Panc1 (cell line): ENCODE measurements around the gene FAM83C.

Experiments
- CTCF ChIP-seq: fragments of 450-650 bp; IDR thresholded peaks from 2 replicates; pipeline ENCODE4 v1.5.1; 2017; ENCODE audit warnings: mild to moderate bottlenecking
- POLR2AphosphoS5 ChIP-seq: IDR thresholded peaks from 2 replicates; pipeline ENCODE4 v1.6.1; 2012; ENCODE audit warnings: mild to moderate bottlenecking, low read depth, low read length, moderate library complexity
- REST ChIP-seq, 2 experiments: IDR thresholded peaks; 2 replicates each; pipeline ENCODE4 v1.6.1; 2011 to 2012; ENCODE audit warnings: low read depth in 2 of 2, control low read depth in 1 of 2, low read length in 1 of 2, mild to moderate bottlenecking in 1 of 2, moderate library complexity in 1 of 2; ENCODE audit not compliant: insufficient read depth in 1 of 2
- SIN3A ChIP-seq: IDR thresholded peaks from 2 replicates; pipeline ENCODE4 v1.6.1; 2012; ENCODE audit warnings: low read depth, mild to moderate bottlenecking, low read length, moderate library complexity, borderline replicate concordance; ENCODE audit not compliant: insufficient read depth

GRCh38 chr20:35288325-35289060 is 3.7 kb downstream of the FAM83C start:
- TF ChIP-seq CTCF (no peak), REST (IDR thresholded peaks at IDR 0.05; ENCODE audit: insufficient read depth in 1 of 2, low read depth in 2 of 2, low read length in 1 of 2) (no peak), SIN3A (no peak), POLR2AphosphoS5 (no peak)
